Transverse colon (tissue), 4 donors: ENCODE results near the gene SERINC1.

ENCODE experiments used
- CTCF ChIP-seq, 5 experiments: fragments of 200-600 bp in 3 of 5; fragments of 450-650 bp in 2 of 5; sonication (generic) in 3 of 5; IDR thresholded peaks; 1 replicate in 2 of 5; 2 replicates in 3 of 5; pipeline ENCODE4 v1.5.1; 2016 to 2017; ENCODE audit warnings: antibody characterized with exemption in 5 of 5, inconsistent platforms in 3 of 5, mild to moderate bottlenecking in 2 of 5, moderate library complexity in 1 of 5
- POLR2A ChIP-seq: fragments of 450-650 bp; IDR thresholded peaks from one replicate; pipeline ENCODE4 v1.6.1; 2016; ENCODE audit warnings: antibody characterized with exemption, mild to moderate bottlenecking, moderate library complexity
- POLR2AphosphoS5 ChIP-seq, 3 donors: sonication (generic); formaldehyde crosslinking; IDR thresholded peaks; one replicate each; pipeline ENCODE4 v1.6.1; 2016; ENCODE audit warnings: antibody characterized with exemption in 3 of 3

- TF ChIP-seq CTCF (IDR thresholded peaks at IDR 0.05) (no peak), POLR2AphosphoS5 (IDR thresholded peaks at IDR 0.05) (no peak), POLR2A (no peak)
Observed at GRCh38 chr6:122454673-122455072, 16.9 kb downstream of the SERINC1 start.
